SK-N-SH treated with all-trans-retinoic acid at 6 μM for 48 hours (cell line): ENCODE measurements around the gene KCNK17.

Experiments
- ATAC-seq: fragments of 200-7000 bp; cut with Tn5 transposase; 3 replicates; pipeline ENCODE4 v1.9.1; 2020; ENCODE audit warnings: mild to moderate bottlenecking, moderate library complexity
- ARNTL ChIP-seq: fragments of 450-650 bp; formaldehyde crosslinking; IDR thresholded peaks from 2 replicates; pipeline ENCODE4 v1.5.0; 2020; ENCODE audit warnings: low read depth, mild to moderate bottlenecking, moderate library complexity, borderline replicate concordance
- BACH2 ChIP-seq: fragments of 250-450 bp; sonication (Bioruptor Pico); IDR thresholded peaks from 2 replicates; pipeline ENCODE4 v1.9.0; 2021; ENCODE audit warnings: mild to moderate bottlenecking, borderline replicate concordance
- CSDC2 ChIP-seq: fragments of 250-450 bp; sonication (Bioruptor Pico); IDR thresholded peaks from 2 replicates; pipeline ENCODE4 v1.5.0; 2020; ENCODE audit warnings: mild to moderate bottlenecking, moderate library complexity
- ESRRG ChIP-seq: fragments of 250-450 bp; sonication (Bioruptor Pico); IDR thresholded peaks from 2 replicates; pipeline ENCODE4 v1.6.1; 2021; ENCODE audit warnings: mild to moderate bottlenecking
- GLIS3 ChIP-seq: fragments of 250-450 bp; sonication (Bioruptor Pico); IDR thresholded peaks from 2 replicates; pipeline ENCODE4 v1.5.0; 2020; ENCODE audit warnings: mild to moderate bottlenecking, moderate library complexity
- ISL1 ChIP-seq: fragments of 250-450 bp; sonication (Bioruptor Pico); IDR thresholded peaks from 2 replicates; pipeline ENCODE4 v2.1.2; 2022; ENCODE audit warnings: mild to moderate bottlenecking, moderate library complexity
- OSR1 ChIP-seq: fragments of 250-450 bp; sonication (Bioruptor Pico); IDR thresholded peaks from 2 replicates; pipeline ENCODE4 v1.8.0; 2022; ENCODE audit warnings: moderate library complexity, mild to moderate bottlenecking, inconsistent platforms
- PATZ1 ChIP-seq: fragments of 250-450 bp; sonication (Bioruptor Pico); IDR thresholded peaks from 2 replicates; pipeline ENCODE4 v1.8.0; 2020; ENCODE audit warnings: mild to moderate bottlenecking, moderate library complexity, borderline replicate concordance
- POU6F1 ChIP-seq: fragments of 250-450 bp; sonication (Bioruptor Pico); IDR thresholded peaks from 2 replicates; pipeline ENCODE4 v1.8.0; 2021; ENCODE audit warnings: low read depth, mild to moderate bottlenecking, moderate library complexity, borderline replicate concordance
- PPARA ChIP-seq: fragments of 250-450 bp; sonication (Bioruptor Pico); IDR thresholded peaks from 2 replicates; pipeline ENCODE4 v1.5.0; 2020; ENCODE audit warnings: mild to moderate bottlenecking, borderline replicate concordance
- RARB ChIP-seq: fragments of 250-450 bp; sonication (Bioruptor Pico); IDR thresholded peaks from 2 replicates; pipeline ENCODE4 v1.8.0; 2021; ENCODE audit warnings: mild to moderate bottlenecking, moderate library complexity
- SNAI2 ChIP-seq: fragments of 250-450 bp; sonication (Bioruptor Pico); IDR thresholded peaks from 2 replicates; pipeline ENCODE4 v1.5.0; 2020; ENCODE audit warnings: mild to moderate bottlenecking, moderate library complexity
- TCF4 ChIP-seq: fragments of 250-450 bp; sonication (Bioruptor Pico); IDR thresholded peaks from 2 replicates; pipeline ENCODE4 v1.8.0; 2021; ENCODE audit warnings: mild to moderate bottlenecking, moderate library complexity, borderline replicate concordance
- TOX ChIP-seq: fragments of 250-450 bp; sonication (Bioruptor Pico); IDR thresholded peaks from 2 replicates; pipeline ENCODE4 v1.8.0; 2021; ENCODE audit warnings: mild to moderate bottlenecking, moderate library complexity, borderline replicate concordance
- TSHZ2 ChIP-seq: fragments of 250-450 bp; sonication (Bioruptor Pico); IDR thresholded peaks from 2 replicates; pipeline ENCODE4 v1.5.0; 2020; ENCODE audit warnings: mild to moderate bottlenecking, moderate library complexity
- ZC3H10 ChIP-seq: fragments of 250-450 bp; sonication (Bioruptor Pico); IDR thresholded peaks from 2 replicates; pipeline ENCODE4 v1.5.1; 2021; ENCODE audit warnings: mild to moderate bottlenecking, moderate library complexity
- ZFP3 ChIP-seq: fragments of 250-450 bp; sonication (Bioruptor Pico); IDR thresholded peaks from 2 replicates; pipeline ENCODE4 v1.5.0; 2020; ENCODE audit warnings: mild to moderate bottlenecking, moderate library complexity
- ZFP30 ChIP-seq: fragments of 450-650 bp; formaldehyde crosslinking; IDR thresholded peaks from 2 replicates; pipeline ENCODE4 v1.5.0; 2022; ENCODE audit warnings: mild to moderate bottlenecking, moderate library complexity
- ZNF565 ChIP-seq: fragments of 450-650 bp; formaldehyde crosslinking; conservative IDR thresholded peaks from 2 replicates; pipeline ENCODE4 v1.5.0; 2020; ENCODE audit warnings: low read depth, mild to moderate bottlenecking, moderate library complexity
- ZNF70 ChIP-seq: fragments of 450-650 bp; formaldehyde crosslinking; IDR thresholded peaks from 2 replicates; pipeline ENCODE4 v1.5.0; 2020; ENCODE audit warnings: mild to moderate bottlenecking, moderate library complexity
- ZNF8 ChIP-seq: fragments of 450-650 bp; formaldehyde crosslinking; IDR thresholded peaks from 2 replicates; pipeline ENCODE4 v1.5.0; 2020; ENCODE audit warnings: mild to moderate bottlenecking, moderate library complexity
- TF ChIP-seq, protein P1 (sequence below): fragments of 250-450 bp; sonication (Bioruptor Pico); IDR thresholded peaks from 2 replicates; pipeline ENCODE4 v1.5.1; 2020; ENCODE audit warnings: low read depth, mild to moderate bottlenecking, moderate library complexity
- TF ChIP-seq, protein P2 (sequence below): fragments of 250-450 bp; sonication (Bioruptor Pico); IDR thresholded peaks from 2 replicates; pipeline ENCODE4 v1.5.1; 2021; ENCODE audit warnings: mild to moderate bottlenecking, moderate library complexity

Gene KCNK17

GRCh38 chr6:39314273-39314795 lies at the start of gene KCNK17:
Gene KCNK17 (minus strand): TSS chr6:39314419. CDS start chr6:39314320, 99 bp downstream.
- no peak for ATAC-seq
- TF ChIP-seq CSDC2 (CRISPR knock-in tag) (no peak), ARNTL (CRISPR knock-in tag) (no peak), TOX (CRISPR knock-in tag) (no peak), GLIS3 (no peak), PPARA (CRISPR knock-in tag) (no peak), SNAI2 (no peak), ZFP30 (CRISPR knock-in tag) (no peak), PATZ1 (CRISPR knock-in tag) (no peak), RARB (CRISPR knock-in tag) (no peak), ZNF70 (CRISPR knock-in tag) (no peak), OSR1 (CRISPR knock-in tag) (no peak), TCF4 (CRISPR knock-in tag) (no peak), BACH2 (CRISPR knock-in tag) (no peak), ZNF565 (CRISPR knock-in tag) (no peak), ZFP3 (CRISPR knock-in tag) (no peak), ISL1 (no peak), ZNF8 (no peak)
- TF ChIP-seq, protein P1, sequence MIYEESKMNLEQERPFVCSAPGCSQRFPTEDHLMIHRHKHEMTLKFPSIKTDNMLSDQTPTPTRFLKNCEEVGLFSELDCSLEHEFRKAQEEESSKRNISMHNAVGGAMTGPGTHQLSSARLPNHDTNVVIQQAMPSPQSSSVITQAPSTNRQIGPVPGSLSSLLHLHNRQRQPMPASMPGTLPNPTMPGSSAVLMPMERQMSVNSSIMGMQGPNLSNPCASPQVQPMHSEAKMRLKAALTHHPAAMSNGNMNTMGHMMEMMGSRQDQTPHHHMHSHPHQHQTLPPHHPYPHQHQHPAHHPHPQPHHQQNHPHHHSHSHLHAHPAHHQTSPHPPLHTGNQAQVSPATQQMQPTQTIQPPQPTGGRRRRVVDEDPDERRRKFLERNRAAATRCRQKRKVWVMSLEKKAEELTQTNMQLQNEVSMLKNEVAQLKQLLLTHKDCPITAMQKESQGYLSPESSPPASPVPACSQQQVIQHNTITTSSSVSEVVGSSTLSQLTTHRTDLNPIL (CRISPR knock-in tag): no peak
- TF ChIP-seq, protein P2, sequence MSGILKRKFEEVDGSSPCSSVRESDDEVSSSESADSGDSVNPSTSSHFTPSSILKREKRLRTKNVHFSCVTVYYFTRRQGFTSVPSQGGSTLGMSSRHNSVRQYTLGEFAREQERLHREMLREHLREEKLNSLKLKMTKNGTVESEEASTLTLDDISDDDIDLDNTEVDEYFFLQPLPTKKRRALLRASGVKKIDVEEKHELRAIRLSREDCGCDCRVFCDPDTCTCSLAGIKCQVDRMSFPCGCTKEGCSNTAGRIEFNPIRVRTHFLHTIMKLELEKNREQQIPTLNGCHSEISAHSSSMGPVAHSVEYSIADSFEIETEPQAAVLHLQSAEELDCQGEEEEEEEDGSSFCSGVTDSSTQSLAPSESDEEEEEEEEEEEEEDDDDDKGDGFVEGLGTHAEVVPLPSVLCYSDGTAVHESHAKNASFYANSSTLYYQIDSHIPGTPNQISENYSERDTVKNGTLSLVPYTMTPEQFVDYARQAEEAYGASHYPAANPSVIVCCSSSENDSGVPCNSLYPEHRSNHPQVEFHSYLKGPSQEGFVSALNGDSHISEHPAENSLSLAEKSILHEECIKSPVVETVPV (CRISPR knock-in tag): no peak

DNA sequence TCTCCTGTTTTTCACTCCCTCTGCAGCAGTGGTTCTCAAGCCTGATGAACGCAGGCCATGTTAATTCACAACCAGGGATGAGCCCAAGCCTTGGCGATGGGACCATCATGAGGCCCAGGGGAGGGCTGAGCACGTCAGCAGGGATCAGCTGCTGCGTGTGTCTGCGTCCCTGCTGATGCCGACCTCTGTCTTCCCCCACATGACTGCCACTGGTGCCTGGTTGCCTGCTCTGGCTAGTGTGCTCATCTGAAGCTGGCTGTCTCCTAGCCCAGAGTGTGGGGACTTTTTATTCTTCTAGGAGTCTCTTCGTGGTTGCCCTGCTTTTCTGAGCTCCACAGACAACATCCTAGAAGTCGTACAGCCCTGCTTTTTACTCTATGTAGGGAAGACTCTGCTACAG lies 49.1 kb upstream of the KCNK17 start:
- no peak for ATAC-seq
- no peak for TF ChIP-seq ESRRG
- TF ChIP-seq TCF4 (CRISPR knock-in tag): no peak
- TF ChIP-seq PPARA (CRISPR knock-in tag): no peak
- no peak for TF ChIP-seq ZNF565 (CRISPR knock-in tag)
- no peak for TF ChIP-seq ZNF8
- no peak for TF ChIP-seq BACH2 (CRISPR knock-in tag)
- TF ChIP-seq ZFP30 (CRISPR knock-in tag): no peak
- no peak for TF ChIP-seq TOX (CRISPR knock-in tag)
- TF ChIP-seq SNAI2: no peak
- TF ChIP-seq PATZ1 (CRISPR knock-in tag): no peak
- TF ChIP-seq OSR1 (CRISPR knock-in tag): no peak
- TF ChIP-seq ZC3H10: no peak
- TF ChIP-seq GLIS3: no peak
- no peak for TF ChIP-seq POU6F1 (CRISPR knock-in tag)
- TF ChIP-seq ARNTL (CRISPR knock-in tag): no peak
- TF ChIP-seq, protein P1 (CRISPR knock-in tag): no peak
- TF ChIP-seq TSHZ2 (CRISPR knock-in tag): no peak
- TF ChIP-seq RARB (CRISPR knock-in tag): no peak
- TF ChIP-seq, protein P2 (CRISPR knock-in tag): no peak
- TF ChIP-seq ZNF70 (CRISPR knock-in tag): no peak
